HG03095 (cell line): ENCODE results near the gene EFTUD2.

Experiments
- ATAC-seq: cut with Tn5 transposase; IDR thresholded peaks from one replicate; pipeline ENCODE4 v1.9.1; 2021; ENCODE audit warnings: moderate library complexity; ENCODE audit not compliant: unreplicated experiment

Gene EFTUD2

GRCh38 chr17:44911133-44912001 lies 12.1 kb upstream of the EFTUD2 start:
- ATAC-seq: no peak

GRCh38 chr17:44910231-44911106 lies 11.2 kb upstream of the EFTUD2 start:
- no peak for ATAC-seq

- no peak for ATAC-seq
These were observed 10.5 kb upstream of the EFTUD2 start for GRCh38 chr17:44909681-44910144.

GRCh38 chr17:44908761-44909326 lies 9.6 kb upstream of the EFTUD2 start:
- ATAC-seq: no peak

- ATAC-seq: no peak
These were observed 8.7 kb upstream of the EFTUD2 start for GRCh38 chr17:44907729-44908470.

- ATAC-seq: no peak
These were observed 7.8 kb upstream of the EFTUD2 start for GRCh38 chr17:44906763-44907728.

GRCh38 chr17:44906010-44906646 lies 6.9 kb upstream of the EFTUD2 start:
- no peak for ATAC-seq

- no peak for ATAC-seq
These were observed 6.1 kb upstream of the EFTUD2 start for GRCh38 chr17:44905006-44906000.

- ATAC-seq: no peak
These were observed 5.0 kb upstream of the EFTUD2 start for GRCh38 chr17:44904001-44904984.

- ATAC-seq: no peak
These were observed 3.9 kb upstream of the EFTUD2 start for GRCh38 chr17:44903012-44903685.

GRCh38 chr17:44902135-44902760 lies 3.0 kb upstream of the EFTUD2 start:
- no peak for ATAC-seq

GRCh38 chr17:44901411-44901921 lies 2.2 kb upstream of the EFTUD2 start:
- no peak for ATAC-seq

GRCh38 chr17:44900894-44901293 lies 1.6 kb upstream of the EFTUD2 start:
- no peak for ATAC-seq

- no peak for ATAC-seq
These were observed 524 bp downstream of the EFTUD2 start for GRCh38 chr17:44898768-44899073.

- no peak for ATAC-seq
These were observed 4.6 kb downstream of the EFTUD2 start for GRCh38 chr17:44894642-44895041.

GRCh38 chr17:44892250-44892649 lies 7.0 kb downstream of the EFTUD2 start:
- ATAC-seq: no peak
